ENCODE data around the gene OR6T1.

The OR6T1 gene

GRCh38 chr11:123945132-123945531 is 1.5 kb upstream of the OR6T1 start:
- Histone ChIP-seq H3K79me2 (ENCODE audit: insufficient read depth, low read length) (no peaks in the 10 kb centered on the region), H3K4me2 (ENCODE audit: low read length) (no peak overlapping the region), H3K27ac (ENCODE audit: low read depth, low read length, poor library complexity, severe bottlenecking) (no peak overlapping the region), H3K9me3 (ENCODE audit: low read length) (no peaks in the 10 kb centered on the region), H3K4me3 (ENCODE audit: low read depth, low read length, poor library complexity, severe bottlenecking) (no peak overlapping the region), H4K20me1 (ENCODE audit: insufficient read depth, low read length) (no peaks in the 10 kb centered on the region), H2AFZ (ENCODE audit: low read length) (no peak overlapping the region), H3K9me2 (ENCODE audit: low read depth, low read length) (no peaks in the 10 kb centered on the region), H3K9ac (ENCODE audit: low read length) (no peak overlapping the region), H3K27me3 (ENCODE audit: insufficient read depth, low read length) (no peaks in the 10 kb centered on the region), H3K4me1 (ENCODE audit: insufficient read depth, low read length, severe bottlenecking) (no peaks in the 10 kb centered on the region), H3K36me3 (ENCODE audit: insufficient read depth, low read length) (no peaks in the 10 kb centered on the region), H3F3A (ENCODE audit: insufficient read depth, low read length) (no peaks in the 10 kb centered on the region)
- TF ChIP-seq CTCF (IDR thresholded peaks at IDR 0.05; ENCODE audit: low read length) (no peak), EZH2 (IDR thresholded peaks at IDR 0.05; ENCODE audit: borderline replicate concordance, low read length) (no peak)

- Histone ChIP-seq H3K27ac (ENCODE audit: low read depth, low read length, poor library complexity, severe bottlenecking) (no peak overlapping the region), H3F3A (ENCODE audit: insufficient read depth, low read length) (no peaks in the 10 kb centered on the region), H3K9me3 (ENCODE audit: low read length) (no peaks in the 10 kb centered on the region), H3K4me1 (ENCODE audit: insufficient read depth, low read length, severe bottlenecking) (no peaks in the 10 kb centered on the region), H3K27me3 (ENCODE audit: insufficient read depth, low read length) (no peaks in the 10 kb centered on the region), H3K79me2 (ENCODE audit: insufficient read depth, low read length) (no peaks in the 10 kb centered on the region), H3K9me2 (ENCODE audit: low read depth, low read length) (no peaks in the 10 kb centered on the region), H2AFZ (ENCODE audit: low read length) (no peak overlapping the region), H3K9ac (ENCODE audit: low read length) (no peak overlapping the region), H3K36me3 (ENCODE audit: insufficient read depth, low read length) (no peaks in the 10 kb centered on the region), H4K20me1 (ENCODE audit: insufficient read depth, low read length) (no peaks in the 10 kb centered on the region), H3K4me2 (ENCODE audit: low read length) (no peak overlapping the region), H3K4me3 (ENCODE audit: low read depth, low read length, poor library complexity, severe bottlenecking) (no peak overlapping the region)
- TF ChIP-seq CTCF (IDR thresholded peaks at IDR 0.05; ENCODE audit: low read length) = no peak
- no peak for TF ChIP-seq EZH2 (IDR thresholded peaks at IDR 0.05; ENCODE audit: borderline replicate concordance, low read length)
Measured at GRCh38 chr11:123942413-123942812, 1.2 kb downstream of the OR6T1 start.

- no peaks in the 10 kb centered on the region for H4K20me1 ChIP-seq (ENCODE audit: insufficient read depth, low read length)
- H3K4me1 ChIP-seq (ENCODE audit: insufficient read depth, low read length, severe bottlenecking) = no peaks in the 10 kb centered on the region
- H3K9ac ChIP-seq (ENCODE audit: low read length) = no peak within 1 kb of the TSS
- H3K9me2 ChIP-seq (ENCODE audit: low read depth, low read length) = no peaks in the 10 kb centered on the region
- no peak within 1 kb of the TSS for H3K4me2 ChIP-seq (ENCODE audit: low read length)
- H3K4me3 ChIP-seq (ENCODE audit: low read depth, low read length, poor library complexity, severe bottlenecking) = no peak within 1 kb of the TSS
- no peaks in the 10 kb centered on the region for H3K9me3 ChIP-seq (ENCODE audit: low read length)
- no peak within 1 kb of the TSS for H3K27ac ChIP-seq (ENCODE audit: low read depth, low read length, poor library complexity, severe bottlenecking)
- H2AFZ ChIP-seq (ENCODE audit: low read length) = no peak within 1 kb of the TSS
- no peaks in the 10 kb centered on the region for H3K27me3 ChIP-seq (ENCODE audit: insufficient read depth, low read length)
- no peak for TF ChIP-seq EZH2 (IDR thresholded peaks at IDR 0.05; ENCODE audit: borderline replicate concordance, low read length)
- TF ChIP-seq CTCF (IDR thresholded peaks at IDR 0.05; ENCODE audit: low read length) = no peak
- H3K79me2 ChIP-seq (ENCODE audit: insufficient read depth, low read length) = no peaks in the 10 kb centered on the region
- no peaks in the 10 kb centered on the region for H3K36me3 ChIP-seq (ENCODE audit: insufficient read depth, low read length)
- H3F3A ChIP-seq (ENCODE audit: insufficient read depth, low read length) = no peaks in the 10 kb centered on the region
Measured at GRCh38 chr11:123939317-123939716, 4.3 kb downstream of the OR6T1 start, which contains the start of gene OR4D5. OR4D5 (plus strand) TSS chr11:123939617; CDS start chr11:123939617, 0 bp downstream.
